ENCODE data around the gene MINAR2.

Gene MINAR2

DNA sequence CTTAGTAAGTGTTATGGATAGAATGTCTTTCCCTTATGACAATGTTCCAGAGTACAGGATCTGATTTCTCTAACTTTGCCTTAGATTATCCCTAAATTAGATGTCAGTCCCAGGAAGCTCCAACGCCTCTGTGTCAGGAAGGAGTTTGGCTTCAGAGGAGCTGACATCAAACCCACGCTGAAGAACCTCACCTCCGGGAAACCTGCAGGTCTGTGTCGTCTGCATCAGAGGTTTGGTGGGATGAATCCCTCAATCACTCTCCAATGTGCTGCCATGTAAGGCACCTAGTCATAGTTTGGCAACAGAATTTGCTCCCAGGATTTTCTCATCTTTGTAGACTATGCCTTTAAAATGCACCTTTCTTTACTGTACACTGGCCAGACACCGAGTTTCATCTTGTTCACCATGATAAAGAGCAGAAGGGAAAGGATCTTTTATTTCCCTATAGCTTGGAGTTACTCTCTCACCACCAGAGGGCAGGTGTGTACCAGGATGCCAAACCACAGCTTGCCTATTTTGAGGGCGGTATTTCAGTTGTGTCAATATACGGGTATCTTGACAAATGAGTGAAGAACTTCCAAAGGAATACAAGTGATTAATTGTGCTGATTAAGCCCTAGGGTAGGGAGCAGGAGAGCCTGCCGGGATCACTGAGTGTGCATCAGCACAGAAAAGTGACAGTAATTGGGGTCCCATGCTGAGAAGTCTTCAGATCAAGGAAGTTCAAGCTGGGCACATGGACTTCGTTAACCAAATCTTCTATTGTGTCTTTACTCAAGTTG is 23.4 kb downstream of the MINAR2 start:
- DNase-seq, result peak in 1 of 2 experiments; percentile 6

- DNase-seq, result no peak
Measured at GRCh38 chr5:129773376-129773775, 25.5 kb downstream of the MINAR2 start.

- no peak for DNase-seq
Measured at GRCh38 chr5:129781594-129781993, 33.7 kb downstream of the MINAR2 start.

DNA sequence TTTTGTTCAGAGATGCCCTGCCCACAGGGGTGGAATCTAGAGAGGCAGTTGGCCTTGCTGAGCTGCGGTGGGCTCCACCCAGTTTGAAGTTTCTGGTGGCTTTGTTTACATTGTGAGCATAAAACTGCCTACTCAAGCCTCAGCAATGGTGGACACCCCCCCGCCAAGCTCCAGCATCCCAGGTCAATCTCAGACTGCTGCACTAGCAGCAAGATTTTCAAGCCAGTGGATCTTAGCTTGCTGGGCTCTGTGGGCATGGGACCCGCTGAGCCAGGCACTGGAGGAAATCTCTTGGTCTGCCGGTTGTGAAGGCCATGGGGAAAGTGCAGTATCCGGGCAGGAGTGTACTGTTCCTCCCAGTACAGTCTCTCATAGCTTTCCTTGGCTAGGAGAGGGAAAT is 55.5 kb downstream of the MINAR2 start:
- no peak for DNase-seq

DNA sequence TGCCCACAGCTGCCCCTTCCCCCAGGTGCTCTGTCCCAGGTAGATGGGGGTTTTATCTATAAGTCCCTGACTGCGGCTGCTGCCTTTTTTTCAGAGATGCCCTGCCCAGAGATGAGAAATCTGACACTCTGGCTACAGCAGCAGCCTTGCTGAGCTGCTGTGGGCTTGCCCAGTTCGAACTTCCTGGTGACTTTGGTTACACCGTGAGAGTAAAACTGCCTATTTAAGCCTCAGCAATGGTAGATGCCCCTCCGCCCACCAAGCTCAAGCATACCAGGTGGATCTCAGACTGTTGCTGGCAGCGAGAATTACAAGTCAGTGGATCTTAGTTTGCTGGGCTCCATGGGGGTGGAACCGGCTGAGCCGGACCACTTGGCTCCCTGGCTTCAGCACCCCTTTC is 56.8 kb downstream of the MINAR2 start:
- DNase-seq, result no peak

DNA sequence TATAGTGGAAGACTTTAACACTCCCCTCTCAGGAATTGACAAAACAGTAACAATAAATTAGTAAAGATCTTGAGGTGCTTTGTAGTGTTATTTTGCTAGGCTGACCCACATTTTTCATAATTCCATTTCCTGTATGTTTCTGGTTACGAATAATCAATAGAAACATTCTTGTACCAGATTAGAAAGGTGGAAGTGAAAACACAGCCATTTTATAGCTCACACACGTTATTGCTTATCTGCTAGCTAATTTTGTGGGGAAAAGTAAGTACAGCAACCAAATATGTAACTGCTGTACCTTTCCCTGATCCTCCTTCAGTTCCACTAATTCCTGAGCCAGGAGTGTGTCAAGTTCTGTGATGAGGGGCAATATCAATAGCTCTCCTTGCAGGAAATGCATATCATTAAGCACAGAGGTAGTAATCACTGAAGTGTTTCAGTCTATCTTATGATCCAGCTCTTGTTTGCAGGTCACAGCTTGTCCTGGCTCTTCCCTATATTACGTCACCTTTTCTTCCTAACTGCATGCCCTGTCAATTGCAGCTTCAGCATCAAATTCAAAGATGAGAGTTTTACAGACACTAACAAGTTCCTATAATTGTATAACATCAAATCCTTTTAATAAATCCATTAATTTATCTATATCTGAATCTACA is 59.4 kb downstream of the MINAR2 start:
- no peak for DNase-seq
